ENCODE results near the gene NEGR1.

NEGR1 gene

DNA sequence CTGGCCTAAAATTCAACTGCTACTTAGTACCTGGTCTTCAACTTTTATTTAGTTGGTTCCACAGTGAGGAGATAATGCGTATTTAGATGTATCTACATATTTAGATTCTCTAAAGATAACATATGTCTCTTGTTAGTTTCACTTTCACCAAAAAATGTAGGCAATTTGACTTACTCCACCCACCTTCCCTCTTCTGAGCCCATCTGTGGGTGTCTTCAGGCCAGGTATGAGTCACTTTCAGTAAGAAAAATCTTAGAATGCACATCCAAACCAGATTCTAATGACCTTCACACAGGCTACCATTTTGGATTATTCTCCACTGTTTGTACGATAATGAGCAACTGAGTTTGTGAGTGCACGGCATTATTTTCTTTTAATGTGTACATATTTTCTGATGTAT is 501.7 kb downstream of the NEGR1 start:
- no peak for DNase-seq (ENCODE audit: low read depth)
- TF ChIP-seq, protein P1, sequence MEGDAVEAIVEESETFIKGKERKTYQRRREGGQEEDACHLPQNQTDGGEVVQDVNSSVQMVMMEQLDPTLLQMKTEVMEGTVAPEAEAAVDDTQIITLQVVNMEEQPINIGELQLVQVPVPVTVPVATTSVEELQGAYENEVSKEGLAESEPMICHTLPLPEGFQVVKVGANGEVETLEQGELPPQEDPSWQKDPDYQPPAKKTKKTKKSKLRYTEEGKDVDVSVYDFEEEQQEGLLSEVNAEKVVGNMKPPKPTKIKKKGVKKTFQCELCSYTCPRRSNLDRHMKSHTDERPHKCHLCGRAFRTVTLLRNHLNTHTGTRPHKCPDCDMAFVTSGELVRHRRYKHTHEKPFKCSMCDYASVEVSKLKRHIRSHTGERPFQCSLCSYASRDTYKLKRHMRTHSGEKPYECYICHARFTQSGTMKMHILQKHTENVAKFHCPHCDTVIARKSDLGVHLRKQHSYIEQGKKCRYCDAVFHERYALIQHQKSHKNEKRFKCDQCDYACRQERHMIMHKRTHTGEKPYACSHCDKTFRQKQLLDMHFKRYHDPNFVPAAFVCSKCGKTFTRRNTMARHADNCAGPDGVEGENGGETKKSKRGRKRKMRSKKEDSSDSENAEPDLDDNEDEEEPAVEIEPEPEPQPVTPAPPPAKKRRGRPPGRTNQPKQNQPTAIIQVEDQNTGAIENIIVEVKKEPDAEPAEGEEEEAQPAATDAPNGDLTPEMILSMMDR (conservative IDR thresholded peaks at IDR 0.05; ENCODE audit: low read depth, low read length): no peak

DNA sequence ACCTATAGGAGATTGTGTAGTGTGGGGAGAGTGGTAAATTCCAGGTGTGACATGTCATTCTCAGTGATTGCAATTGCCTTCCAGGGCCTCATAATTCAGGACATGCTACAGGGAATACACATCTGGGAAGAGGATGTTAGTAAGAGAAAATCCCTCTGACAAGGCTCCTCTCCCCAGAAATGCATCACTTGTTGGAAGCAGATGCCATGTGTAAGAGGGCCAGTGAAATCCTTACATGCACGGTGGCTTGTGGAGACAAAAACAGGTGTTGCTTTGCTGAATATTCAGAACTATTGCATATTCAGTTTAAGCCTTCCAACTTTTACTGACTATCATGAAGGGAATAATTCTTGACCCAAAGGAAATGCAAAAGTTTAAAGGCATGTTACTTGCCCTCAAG is 503.4 kb downstream of the NEGR1 start:
- no peak for DNase-seq (ENCODE audit: low read depth)
- TF ChIP-seq, protein P1 (conservative IDR thresholded peaks at IDR 0.05; ENCODE audit: low read depth, low read length): no peak
- H3K4me3 ChIP-seq (ENCODE audit: low read depth, low read length): no peak overlapping the region

More for the DNA sequence above, 501.7 kb downstream of the NEGR1 start:
- H3K4me3 ChIP-seq (ENCODE audit: low read depth, low read length): no peak overlapping the region

- no peak for DNase-seq (ENCODE audit: low read depth)
- no peak overlapping the region for H3K4me3 ChIP-seq (ENCODE audit: low read depth, low read length)
- TF ChIP-seq, protein P1 (conservative IDR thresholded peaks at IDR 0.05; ENCODE audit: low read depth, low read length): no peak
Observed at GRCh38 chr1:71777094-71777493, 505.2 kb downstream of the NEGR1 start.

GRCh38 chr1:71774705-71775104 is 507.6 kb downstream of the NEGR1 start:
- TF ChIP-seq, protein P1 (conservative IDR thresholded peaks at IDR 0.05; ENCODE audit: low read depth, low read length): no peak

DNA sequence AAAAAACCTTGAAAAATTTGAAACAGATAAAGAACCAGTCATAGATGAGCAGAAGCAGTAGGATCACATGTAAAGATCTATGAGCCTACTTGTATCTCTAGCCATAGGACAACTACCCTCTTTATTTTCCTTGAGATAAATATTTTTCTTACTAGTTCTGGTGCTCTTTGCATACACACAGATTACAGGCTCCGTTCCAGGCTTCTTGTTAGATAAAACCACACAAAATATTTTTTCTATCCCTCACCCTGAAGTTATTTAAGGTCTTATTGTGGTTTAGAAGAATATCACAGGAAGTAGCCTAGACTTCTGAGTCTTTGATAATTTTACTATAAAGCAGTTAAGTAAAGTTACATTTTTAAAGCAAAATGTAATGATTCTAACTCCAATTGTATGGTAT is 512.2 kb downstream of the NEGR1 start:
- peak; percentile 3 for DNase-seq (ENCODE audit: low read depth)
- no peak overlapping the region for H3K4me3 ChIP-seq (ENCODE audit: low read depth, low read length)
- TF ChIP-seq, protein P1 (conservative IDR thresholded peaks at IDR 0.05; ENCODE audit: low read depth, low read length): no peak

More at GRCh38 chr1:71774705-71775104, 507.6 kb downstream of the NEGR1 start:
- H3K4me3 ChIP-seq (ENCODE audit: low read depth, low read length): no peak overlapping the region
- no peak for DNase-seq (ENCODE audit: low read depth)

- no peak for DNase-seq (ENCODE audit: low read depth)
- TF ChIP-seq, protein P1 (conservative IDR thresholded peaks at IDR 0.05; ENCODE audit: low read depth, low read length): no peak
Observed at GRCh38 chr1:71766748-71767147, 515.6 kb downstream of the NEGR1 start.

GRCh38 chr1:71762514-71763255 is 519.7 kb downstream of the NEGR1 start:
- no peak overlapping the region for H3K4me3 ChIP-seq (ENCODE audit: low read depth, low read length)
- TF ChIP-seq, protein P1 (conservative IDR thresholded peaks at IDR 0.05; ENCODE audit: low read depth, low read length): no peak
- no peak for DNase-seq (ENCODE audit: low read depth)

More at GRCh38 chr1:71766748-71767147, 515.6 kb downstream of the NEGR1 start:
- H3K4me3 ChIP-seq (ENCODE audit: low read depth, low read length): no peak overlapping the region

Data from choroid plexus epithelial cell (primary cell).